ENCODE results near the gene HDAC4.

- TF ChIP-seq, protein P1, sequence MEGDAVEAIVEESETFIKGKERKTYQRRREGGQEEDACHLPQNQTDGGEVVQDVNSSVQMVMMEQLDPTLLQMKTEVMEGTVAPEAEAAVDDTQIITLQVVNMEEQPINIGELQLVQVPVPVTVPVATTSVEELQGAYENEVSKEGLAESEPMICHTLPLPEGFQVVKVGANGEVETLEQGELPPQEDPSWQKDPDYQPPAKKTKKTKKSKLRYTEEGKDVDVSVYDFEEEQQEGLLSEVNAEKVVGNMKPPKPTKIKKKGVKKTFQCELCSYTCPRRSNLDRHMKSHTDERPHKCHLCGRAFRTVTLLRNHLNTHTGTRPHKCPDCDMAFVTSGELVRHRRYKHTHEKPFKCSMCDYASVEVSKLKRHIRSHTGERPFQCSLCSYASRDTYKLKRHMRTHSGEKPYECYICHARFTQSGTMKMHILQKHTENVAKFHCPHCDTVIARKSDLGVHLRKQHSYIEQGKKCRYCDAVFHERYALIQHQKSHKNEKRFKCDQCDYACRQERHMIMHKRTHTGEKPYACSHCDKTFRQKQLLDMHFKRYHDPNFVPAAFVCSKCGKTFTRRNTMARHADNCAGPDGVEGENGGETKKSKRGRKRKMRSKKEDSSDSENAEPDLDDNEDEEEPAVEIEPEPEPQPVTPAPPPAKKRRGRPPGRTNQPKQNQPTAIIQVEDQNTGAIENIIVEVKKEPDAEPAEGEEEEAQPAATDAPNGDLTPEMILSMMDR (tag by site-specific recombination; IDR thresholded peaks at IDR 0.05): no peak
- TF ChIP-seq ZNF169 (tag by site-specific recombination; IDR thresholded peaks at IDR 0.05) (no peak), ZNF549 (tag by site-specific recombination; IDR thresholded peaks at IDR 0.05) (no peak), KLF16 (tag by site-specific recombination; IDR thresholded peaks at IDR 0.05) (no peak), ZBTB49 (tag by site-specific recombination; IDR thresholded peaks at IDR 0.05; ENCODE audit: low read depth) (no peak)
Measured at GRCh38 chr2:239178484-239178883, 222.3 kb downstream of the HDAC4 start.
